HG02970 (cell line): ENCODE data around the gene HS3ST3B1.

Source experiments
- ATAC-seq: cut with Tn5 transposase; IDR thresholded peaks from one replicate; pipeline ENCODE4 v1.9.1; 2021; ENCODE audit warnings: mild to moderate bottlenecking, moderate library complexity, moderate number of reproducible peaks; ENCODE audit not compliant: unreplicated experiment, low FRiP score

Gene HS3ST3B1

DNA sequence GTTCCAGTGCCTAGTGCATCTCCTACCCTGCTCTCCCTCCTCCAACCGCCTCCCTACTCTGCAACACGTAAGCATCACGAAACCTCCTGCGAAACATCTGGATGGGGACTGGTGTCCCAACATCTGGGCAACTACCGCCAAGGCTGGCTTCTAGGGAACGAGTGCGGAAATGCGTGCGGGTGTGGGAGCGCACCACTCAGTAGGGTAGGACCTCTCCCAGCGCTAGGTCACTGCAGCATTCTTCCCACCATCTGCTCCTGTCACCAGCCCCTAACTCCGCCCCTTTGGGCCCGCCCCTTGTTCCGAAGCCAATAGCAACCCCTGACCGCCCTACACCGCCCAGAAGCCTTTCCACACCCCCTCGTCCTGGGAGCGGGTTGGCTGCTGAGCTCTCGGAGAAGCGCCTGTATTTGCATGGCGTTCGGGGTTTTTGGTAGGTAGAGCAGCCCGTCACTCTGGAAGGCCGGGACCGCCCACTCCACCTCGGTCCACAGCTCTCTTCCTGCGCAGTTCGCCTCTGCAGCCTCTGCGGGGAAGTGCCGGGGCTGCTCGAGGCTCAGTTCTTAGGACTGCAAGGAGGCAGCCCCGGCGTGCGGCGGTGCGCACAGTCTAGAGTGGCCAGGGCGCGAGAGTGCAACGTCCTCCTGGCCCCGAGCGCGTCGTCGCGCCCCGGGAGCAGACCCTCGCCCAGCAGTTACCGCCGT lies at the start of gene HS3ST3B1:
Gene HS3ST3B1, plus strand, starts transcription at position 507 of the 704 bp plus-strand sequence. CDS start 438 bp downstream, outside the sequence.
- peak; percentile 81 for ATAC-seq

DNA sequence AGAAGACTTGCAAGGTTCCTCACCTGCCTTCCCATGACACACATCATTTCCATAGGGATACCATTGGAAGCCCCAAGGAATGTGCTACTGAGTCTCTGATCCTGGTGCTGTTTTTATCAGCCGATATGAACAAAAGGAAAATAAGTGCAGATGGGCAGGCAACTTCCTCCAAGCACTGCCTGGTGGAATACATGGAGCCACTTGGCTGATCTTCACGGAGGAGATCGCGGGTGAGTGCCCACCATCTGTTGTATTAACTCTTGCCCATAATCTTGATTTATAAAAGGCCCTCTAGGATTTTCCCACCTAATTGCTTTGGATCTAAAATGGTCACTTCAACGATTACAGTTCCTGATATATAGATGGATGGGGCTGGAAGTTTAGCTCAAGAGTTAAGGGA lies 39.5 kb upstream of the HS3ST3B1 start:
- no peak for ATAC-seq

DNA sequence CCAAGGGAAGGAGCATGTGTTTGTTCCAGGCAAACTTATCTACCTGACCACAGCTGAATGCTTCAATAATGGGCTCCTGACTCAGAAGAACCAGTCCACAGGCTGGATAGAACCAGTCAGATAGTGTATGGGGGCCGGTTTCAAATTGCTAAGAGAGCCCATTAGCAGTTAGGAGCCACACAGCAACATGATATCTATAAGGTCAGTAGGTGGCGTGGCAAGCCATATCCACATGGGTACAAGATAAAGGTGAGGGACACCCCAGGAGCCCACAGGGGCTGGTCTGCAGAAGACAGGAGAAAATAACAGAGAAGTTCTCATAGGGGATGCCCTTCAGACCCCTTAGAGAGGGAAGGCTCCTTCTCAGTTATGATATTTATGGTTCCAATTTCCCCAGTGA lies 32.6 kb upstream of the HS3ST3B1 start:
- ATAC-seq, result no peak

DNA sequence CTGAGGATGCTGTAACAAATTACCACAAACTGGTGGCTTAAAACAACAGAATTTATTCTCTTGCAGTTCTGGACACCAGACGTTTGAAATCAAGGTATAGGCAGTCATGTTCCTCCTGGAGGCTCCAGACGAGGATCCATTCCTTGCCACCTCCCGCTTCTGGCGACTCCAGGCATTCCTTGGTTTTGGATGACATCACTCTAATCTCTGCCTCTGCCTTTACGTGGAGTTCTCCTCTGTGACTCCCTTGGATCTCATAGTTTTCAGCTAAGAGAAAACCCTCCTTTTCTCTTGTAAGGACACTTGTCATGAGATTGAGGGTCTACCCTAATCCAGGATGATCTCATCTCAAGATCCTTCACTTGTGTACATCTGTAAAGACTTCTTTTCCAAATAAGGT lies 31.4 kb upstream of the HS3ST3B1 start:
- ATAC-seq, result no peak

DNA sequence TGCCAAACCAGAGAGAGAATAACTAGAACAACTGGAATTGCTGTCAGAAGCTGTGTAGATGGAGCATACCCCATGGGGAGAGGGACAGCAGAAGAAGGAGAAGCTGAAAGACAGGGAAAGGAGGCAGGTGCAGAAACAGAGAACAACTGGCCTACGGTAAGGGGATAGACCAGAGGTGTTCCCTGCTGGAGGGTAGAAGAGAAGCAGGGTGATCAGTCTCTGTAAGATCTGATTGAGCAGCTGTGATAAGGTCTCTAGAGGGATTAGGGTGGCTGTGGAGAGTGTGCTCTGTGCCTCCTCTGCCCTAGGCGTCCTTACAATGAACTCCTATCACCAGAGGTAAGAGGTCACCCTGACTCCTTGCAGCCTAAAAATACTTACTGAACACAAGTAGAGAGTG lies 30.4 kb upstream of the HS3ST3B1 start:
- ATAC-seq, result no peak

DNA sequence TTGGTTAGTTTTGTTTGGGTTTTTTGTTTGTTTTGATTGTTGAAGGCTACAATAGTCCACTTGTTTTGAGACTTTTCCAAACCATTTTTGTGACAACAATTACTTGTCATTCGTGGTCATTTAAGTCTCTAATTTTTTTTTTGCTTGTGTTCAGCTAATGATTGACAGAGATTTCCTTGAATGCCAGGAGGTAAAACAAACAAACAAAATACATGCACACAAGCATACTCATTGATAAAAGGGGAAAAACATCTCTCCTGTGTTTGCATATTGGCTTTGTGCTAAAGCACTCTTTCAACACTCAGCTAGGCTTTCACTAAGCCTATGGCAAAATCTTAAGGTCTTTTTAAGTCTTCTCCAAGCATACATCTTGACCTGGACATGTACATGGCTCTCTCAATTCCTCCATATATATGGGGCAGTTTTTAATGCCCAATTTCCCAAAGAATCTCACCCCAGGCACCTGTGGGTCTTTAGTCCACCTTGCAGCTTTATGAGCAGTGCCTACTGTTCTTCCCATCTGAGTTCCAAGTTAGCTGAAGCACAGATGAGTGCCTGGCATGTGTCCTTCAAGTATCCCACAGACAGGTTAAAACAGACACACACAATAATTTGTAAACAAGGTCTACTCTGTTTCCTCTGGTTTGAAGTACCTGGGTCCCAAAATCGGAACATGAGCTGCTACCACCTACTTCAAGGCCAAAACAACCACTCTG lies 24.2 kb upstream of the HS3ST3B1 start:
- ATAC-seq, result no peak

DNA sequence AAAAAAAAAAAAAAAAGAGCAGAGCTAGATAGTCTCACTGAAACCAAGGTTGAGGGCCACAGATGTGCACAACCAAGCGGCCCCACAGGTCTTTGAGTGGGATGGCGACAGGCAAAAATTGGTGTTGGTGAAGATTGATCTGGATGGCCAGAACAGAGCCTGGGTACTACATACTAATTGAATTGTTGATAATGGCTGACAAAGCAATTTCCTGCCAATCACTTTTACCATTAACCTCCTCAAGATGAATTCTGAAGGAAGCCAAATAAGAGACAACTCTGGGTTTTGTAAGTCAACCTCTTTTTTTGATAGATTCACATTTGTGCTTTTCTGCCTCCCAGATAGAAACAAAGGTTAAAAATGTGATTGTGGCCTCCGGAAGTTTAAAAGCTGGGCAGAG lies 19.4 kb upstream of the HS3ST3B1 start:
- ATAC-seq, result no peak

DNA sequence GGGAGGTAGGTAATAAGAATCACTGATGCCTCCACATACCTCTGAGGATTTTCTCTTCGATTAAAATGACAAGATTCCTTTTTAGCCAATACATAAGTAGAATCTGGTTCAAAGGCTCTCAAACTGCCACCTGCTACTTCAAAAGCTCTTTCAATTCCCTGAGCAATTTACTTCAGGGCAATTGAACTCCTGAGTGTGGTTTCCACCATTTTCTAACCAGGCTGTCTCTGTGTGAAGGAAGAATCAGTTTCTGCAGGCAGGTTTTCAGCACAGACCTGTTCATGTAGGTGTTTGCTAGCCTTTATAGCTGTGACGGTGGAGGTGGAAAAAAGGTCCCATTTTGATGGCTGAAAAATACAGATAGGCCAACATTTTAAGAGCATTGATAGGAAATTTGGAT lies 18.2 kb upstream of the HS3ST3B1 start:
- no peak for ATAC-seq

DNA sequence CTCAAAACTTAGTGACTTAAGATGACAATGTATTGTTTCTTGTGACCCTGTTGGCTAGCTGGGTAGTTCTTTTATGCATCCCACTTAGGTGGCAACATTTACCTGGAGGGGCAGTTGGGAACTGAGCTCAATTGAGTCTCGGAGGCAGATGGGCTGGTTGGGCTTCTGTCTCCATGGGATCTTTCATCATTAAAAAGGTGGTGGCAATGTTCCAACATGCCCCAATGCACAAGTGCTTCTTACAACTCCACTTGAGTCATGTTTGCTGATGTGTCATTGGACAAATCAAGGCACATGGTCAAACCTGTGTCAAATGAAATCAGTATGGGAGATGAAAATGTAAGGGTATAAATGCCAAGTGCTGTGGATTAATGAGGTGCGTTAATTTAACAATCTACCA lies 11.7 kb upstream of the HS3ST3B1 start:
- no peak for ATAC-seq

DNA sequence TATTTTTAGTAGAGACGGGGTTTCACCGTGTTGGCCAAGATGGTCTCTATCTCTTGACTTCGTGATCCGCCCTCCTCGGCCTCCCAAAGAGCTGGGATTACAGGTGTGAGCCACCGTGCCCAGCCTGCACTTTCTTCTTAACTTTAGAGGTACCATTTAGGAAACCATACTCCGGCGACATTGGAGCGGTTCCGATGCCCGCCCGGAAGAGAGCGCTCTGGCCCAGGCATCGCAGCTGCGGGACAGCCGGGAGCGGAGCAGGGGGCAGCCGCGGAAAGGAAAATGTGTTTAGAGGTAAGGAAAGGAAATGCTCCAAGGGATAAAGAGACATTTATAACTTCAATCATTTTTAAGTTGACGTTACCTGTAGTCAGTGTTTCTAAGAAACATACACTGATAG lies 6.0 kb upstream of the HS3ST3B1 start:
- ATAC-seq, result no peak

DNA sequence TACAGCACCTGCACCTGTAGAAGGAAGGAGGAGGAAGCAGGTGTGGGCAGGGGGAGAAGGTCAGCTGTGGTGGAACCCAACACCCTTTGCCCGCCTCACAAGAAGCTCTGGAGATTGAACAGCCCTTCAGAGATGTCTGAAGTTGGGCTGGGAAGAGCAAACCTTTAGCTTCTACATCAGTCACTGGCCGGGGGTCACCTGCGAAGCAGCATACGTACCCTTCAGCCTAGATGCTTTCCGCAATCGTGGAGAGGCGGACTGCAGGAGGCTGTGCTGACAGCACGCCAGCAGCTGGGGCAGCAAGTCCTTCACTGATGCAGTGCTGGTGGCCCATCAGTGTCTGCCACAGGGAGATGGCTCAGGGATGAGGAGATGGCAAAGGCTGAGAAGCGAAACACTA lies 5.2 kb upstream of the HS3ST3B1 start:
- ATAC-seq, result no peak

DNA sequence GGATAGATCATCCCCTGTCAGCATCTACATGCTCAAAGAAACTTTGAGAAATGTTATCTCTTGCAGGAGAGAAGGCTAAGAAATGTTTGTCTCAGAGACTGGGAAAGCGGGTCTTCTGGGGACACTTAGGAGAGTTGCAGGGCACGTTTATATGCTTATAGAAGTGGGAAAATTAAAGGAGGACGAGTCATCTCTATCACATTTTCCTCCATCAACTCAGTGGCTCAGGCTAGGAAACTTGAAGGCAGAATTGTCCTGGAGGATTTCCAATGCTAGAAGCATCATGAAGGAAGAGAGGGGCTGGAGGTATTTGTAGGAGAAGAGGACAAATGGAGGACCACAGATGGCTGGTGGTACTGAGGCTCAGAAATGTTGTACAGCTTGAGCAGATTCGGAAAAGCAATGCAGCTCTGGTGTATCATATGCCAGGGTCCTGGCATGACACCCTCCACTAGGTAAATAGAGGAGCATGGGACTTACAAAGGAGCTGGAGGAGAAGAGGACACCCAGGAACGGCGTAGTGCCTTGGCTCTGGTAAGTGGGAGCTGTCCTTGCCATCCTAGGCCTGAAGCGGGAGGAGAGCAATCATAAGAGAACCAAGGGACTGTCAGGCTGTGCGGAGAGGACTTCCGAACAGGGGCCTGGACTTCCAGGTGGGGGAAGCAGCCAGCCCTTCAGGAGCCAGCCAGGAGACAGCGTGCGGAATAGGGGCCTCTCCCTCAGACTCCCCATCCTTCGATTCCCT lies 4.5 kb upstream of the HS3ST3B1 start:
- no peak for ATAC-seq

DNA sequence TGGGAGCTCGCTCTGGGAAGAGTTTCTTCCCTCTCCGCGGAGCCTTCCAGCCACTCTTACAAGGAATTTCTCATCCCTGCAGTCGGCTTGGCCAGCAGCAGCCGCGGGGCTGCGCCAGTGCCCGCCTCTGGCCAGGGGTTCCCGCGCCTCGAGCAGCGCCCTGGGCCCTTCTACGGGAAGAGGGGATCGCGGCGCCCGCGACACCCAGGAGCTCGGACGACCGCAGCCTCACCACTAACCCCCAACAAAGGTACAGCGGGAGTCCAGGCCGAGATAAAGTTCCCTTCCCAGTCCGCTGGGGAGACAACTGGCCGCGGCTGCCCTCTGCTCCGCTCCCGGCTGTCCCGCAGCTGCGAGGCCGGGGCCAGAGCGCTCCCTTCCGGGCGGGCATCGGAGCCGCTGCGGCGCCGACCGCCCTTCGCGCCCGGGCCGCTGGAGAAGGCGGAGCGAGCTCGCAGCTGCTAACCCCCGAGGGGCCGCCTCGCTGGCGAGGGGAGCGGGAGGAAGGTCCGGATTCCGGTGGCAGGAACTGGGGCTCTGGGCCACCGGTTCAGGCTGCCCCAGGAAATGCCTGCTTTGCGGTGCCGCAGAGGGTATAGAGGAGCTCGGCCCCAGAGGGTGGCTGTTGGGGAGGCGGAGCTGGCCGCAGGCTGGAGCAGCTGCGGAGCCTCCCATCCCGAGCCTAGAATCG lies 3.6 kb upstream of the HS3ST3B1 start:
- ATAC-seq, result no peak

DNA sequence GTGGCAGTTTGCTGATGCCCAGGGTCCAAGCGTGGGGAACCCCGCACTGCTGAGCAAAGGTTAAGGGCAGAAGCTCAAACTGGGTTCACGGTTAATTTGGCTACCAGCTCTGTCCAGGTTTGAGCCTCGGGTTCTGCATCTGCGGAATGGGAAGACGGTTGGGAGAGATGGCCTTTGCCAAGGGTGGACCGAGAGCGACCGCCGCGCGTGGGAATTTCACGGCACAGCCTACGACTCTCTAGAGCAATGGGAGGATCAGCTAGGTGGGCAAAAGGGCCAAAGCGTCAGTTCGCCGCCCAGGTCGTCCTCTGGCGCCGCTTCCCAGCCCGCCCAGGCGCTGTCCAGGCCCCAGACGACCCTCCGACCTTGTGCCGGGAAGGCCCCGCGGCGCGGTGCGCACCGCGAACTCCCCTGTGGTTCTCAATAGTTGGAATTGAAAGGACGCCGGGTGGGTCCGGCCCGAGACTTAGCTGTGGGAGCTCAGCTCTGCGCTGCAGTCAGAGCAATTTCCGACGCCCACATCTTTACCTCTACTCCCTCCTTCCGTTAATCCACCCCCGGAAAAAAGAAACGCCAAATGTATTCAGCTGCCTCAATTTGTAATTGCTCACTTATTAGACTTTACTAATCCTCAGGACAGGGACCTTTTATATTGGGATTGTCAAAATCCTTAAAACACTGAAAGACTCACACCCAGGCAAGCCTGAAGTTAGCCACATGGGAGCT lies 2.5 kb upstream of the HS3ST3B1 start:
- ATAC-seq, result no peak

DNA sequence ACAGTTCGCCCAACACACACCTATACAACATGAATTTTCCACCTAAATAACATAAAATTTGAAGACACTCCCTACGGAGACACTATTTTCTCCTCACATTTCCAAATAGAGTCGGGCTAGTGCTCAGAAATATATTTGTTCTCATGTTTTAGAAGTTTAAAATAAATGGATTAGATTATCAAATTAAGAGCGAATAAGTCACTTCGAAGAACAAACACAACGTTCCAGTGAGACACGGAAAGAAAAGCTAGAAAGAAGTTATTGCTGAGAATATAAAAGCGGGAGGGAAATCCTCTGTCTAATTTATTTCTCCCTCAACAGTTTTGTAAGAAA lies 2.0 kb upstream of the HS3ST3B1 start:
- no peak for ATAC-seq

DNA sequence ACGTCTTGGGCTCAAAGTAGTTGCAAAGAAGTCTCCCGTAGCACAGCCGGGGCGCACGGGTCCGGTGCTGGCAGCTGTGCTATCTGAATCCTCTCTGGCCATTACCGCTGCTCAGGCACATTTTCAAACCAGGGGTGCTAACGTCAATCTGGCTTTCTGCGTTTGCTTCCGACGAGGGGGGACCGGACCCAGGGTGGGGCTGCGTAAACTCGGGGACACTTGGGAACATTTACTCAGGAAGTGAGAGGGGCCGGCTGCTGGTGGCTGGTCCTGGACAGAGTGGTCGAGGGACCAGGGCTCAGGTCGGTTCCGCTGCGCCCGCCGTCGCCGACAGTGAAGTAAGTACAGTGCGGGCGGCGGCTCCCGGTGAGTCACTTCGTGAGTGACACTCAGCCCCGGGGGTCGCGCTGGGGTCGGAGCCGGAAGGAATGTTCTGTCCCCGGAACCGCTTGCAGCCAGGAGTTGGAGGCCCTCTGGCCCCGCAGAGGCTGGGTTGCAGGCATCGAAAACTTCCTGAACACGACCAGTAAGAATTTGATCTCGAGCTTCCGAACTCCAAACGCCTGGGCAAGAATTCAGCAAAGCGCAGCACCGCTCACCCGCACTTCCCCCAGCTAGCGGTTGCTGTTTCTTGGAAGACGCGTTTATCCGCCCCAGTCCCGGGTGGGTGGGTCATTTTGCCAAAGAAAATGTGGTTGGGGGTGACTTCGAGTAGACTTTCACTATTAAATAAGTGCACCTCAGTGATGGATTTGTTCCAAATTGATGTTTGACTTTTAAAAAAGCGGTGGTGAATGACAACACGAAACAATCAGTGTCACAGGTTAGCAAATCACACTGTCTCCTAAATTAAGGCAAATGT lies 1.4 kb upstream of the HS3ST3B1 start:
- ATAC-seq, result no peak

DNA sequence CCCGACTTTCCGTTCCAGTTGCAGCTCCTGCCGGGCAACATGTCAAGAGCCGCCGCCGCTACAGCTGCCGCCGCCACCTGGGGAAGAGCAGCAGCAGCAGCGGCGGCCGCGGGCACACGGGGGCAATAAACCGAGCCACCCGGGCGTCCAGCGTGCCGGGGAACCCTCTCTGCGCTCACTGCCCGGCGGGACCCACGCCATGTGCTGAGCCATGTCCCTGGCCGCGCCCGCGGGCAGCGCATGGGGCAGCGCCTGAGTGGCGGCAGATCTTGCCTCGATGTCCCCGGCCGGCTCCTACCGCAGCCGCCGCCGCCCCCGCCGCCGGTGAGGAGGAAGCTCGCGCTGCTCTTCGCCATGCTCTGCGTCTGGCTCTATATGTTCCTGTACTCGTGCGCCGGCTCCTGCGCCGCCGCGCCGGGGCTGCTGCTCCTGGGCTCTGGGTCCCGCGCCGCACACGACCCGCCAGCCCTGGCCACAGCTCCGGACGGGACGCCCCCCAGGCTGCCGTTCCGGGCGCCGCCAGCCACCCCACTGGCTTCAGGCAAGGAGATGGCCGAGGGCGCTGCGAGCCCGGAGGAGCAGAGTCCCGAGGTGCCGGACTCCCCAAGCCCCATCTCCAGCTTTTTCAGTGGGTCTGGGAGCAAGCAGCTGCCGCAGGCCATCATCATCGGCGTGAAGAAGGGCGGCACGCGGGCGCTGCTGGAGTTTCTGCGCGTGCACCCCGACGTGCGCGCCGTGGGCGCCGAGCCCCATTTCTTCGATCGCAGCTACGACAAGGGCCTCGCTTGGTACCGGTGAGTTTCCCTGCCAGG lies 604 bp downstream of the HS3ST3B1 start:
- ATAC-seq, result no peak

DNA sequence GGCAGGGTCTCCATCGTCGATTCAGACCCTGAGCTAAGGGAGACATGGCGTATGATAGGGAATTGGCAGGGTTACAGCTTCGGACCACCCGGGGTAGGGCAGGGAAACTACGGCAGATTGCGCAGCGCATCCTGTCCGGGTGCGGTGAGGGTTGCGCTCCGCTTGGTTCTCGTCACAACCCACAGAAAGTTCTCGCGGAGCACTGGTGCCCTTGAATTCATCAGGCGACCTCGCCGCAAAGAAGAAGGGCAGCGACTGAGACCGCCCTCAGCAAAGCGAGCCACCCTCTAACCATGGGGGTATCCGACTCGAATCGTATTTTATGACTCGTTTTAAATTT lies 1.2 kb downstream of the HS3ST3B1 start:
- no peak for ATAC-seq
